Measurements from ENCODE around the gene CHRNA4. TPM values are rescaled to one million over a fixed set of nuclear protein-coding genes. Genes with fewer than 3 reads are reported as not detected.

CHRNA4 gene
- total RNA-seq, 6 experiments from 2014 or later: 4.6 to 165 (median 26.8) TPM

DNA sequence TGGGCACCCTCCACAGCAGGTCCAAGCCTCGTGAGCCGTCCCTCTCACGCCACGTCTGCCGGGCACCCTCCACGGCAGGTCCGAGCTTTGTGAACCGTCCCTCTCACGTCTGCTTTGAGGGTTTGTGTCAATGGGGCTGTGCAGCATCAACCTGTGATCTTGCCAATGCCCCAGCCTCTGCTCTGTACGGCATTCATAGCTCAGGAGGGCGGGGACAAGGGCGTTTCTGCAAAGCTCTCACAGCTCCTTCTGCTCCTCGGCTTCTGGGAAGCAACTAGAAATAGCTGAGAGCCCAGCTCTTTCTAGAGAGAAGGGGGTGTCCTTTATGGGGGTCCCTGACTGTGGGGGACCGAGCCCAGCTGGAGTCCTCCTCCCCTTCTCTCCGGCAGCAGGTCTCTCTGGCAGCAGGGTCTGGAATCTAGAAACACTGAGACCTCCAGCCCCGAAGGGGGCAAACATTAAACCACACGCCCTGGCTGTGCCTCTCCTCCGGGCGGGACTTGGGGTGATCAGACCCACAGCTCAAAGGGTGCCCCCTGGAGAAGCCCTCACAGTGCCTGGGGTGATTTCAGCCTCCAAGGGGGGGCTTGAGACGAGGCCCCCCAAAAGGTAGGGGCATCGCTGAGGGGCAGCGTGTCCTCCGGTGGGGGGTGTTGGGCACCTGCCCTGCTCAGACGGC, 41.2 kb upstream of the CHRNA4 start:
- no peak for DNase-seq

DNA sequence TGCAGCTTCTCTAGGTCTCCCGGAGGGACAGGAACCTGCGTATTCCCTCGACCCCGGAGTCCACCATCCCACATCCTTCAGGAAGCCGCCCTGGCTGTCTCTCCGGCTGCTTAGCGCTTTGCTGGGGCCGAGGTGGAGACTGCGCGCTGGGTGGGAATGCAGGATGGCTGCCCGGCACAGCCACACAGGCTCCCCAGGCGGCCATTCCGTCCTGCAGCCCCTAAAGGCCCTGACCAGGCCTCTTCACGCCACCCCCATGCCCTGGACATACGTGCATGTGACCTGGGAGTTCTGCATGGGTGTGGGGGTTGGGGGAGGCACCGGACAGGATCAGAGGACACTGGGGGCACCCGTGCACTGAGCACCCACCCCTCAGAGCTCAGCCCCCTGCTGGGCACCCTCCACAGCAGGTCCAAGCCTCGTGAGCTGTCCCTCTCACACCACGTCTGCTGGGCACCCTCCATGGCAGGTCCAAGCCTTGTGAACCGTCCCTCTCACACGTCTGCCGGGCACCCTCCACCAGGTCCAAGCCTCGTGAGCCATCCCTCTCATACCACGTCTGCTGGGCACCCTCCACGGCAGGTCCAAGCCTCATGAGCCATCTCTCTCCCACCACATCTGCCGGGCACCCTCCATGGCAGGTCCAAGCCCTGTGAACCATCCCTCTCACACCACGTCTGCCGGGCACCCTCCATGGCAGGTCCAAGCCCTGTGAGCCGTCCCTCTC, 40.4 kb upstream of the CHRNA4 start:
- Histone ChIP-seq H3K4me1 (no peaks in the 10 kb centered on the region), H3K36me3 (no peaks in the 10 kb centered on the region), H3K4me3 (no peak overlapping the region), H3K9me3 (no peaks in the 10 kb centered on the region), H3K27me3 (no peaks in the 10 kb centered on the region), H3K27ac (no peak overlapping the region)
- 48% methylated on average over 13 of the region's 29 CpGs for WGBS (ENCODE audit: insufficient coverage, low coverage, low lambda C conversion rate, missing lambda C conversion rate)
- TF ChIP-seq POLR2A (IDR thresholded peaks at IDR 0.05) (no peak), CTCF (IDR thresholded peaks at IDR 0.05) (no peak)
- DNase-seq (no peak), ATAC-seq (no peak)
- intact Hi-C loops (cut with DNase I): no loop called here

More for the DNA sequence above, 41.2 kb upstream of the CHRNA4 start:
- H3K36me3 ChIP-seq: no peaks in the 10 kb centered on the region
- ATAC-seq: no peak
- no peaks in the 10 kb centered on the region for H3K4me1 ChIP-seq
- 22% methylated on average over 10 of the region's 24 CpGs for WGBS (ENCODE audit: insufficient coverage, low coverage, low lambda C conversion rate, missing lambda C conversion rate)
- no peaks in the 10 kb centered on the region for H3K9me3 ChIP-seq
- TF ChIP-seq POLR2A (IDR thresholded peaks at IDR 0.05) (no peak), CTCF (IDR thresholded peaks at IDR 0.05) (no peak)
- no peak overlapping the region for H3K27ac ChIP-seq
- intact Hi-C loops (cut with DNase I): no loop called here
- no peaks in the 10 kb centered on the region for H3K27me3 ChIP-seq
- no peak overlapping the region for H3K4me3 ChIP-seq

DNA sequence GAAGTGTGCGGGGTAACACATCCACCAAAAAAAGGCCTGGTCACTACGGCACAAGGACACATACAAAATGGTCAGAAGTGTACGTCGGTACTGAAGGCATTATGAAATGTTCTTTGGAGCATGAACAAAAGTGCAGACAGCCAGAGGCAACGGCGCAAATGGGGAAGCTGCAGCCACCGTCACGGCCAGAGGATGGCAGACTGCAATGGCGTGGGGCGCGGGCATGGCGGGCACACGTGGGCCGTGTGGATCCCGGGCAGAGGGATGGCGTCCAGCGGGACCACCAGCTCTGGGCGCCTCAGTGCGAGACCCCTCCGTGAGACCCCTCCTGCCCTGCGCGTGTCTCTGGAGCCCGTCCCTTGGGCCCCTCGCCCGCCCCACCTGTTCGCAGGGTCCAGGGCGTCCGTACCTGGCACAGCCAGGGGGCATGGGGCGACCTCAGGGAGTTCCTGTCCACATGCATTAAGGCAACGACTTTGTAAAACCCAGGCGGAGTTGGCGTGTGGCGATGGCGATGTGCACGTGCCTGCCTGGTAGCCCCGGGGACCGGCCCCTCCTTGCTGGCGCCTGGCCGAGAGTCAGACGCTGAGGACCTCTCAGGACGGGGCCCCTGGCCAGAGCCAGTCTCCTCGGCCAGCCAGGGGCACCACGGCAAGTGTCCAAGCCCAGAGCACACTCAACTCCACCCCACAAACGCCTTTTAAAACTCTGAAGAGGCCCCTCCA, 39.5 kb upstream of the CHRNA4 start:
- WGBS (ENCODE audit: insufficient coverage, low coverage, low lambda C conversion rate, missing lambda C conversion rate): 64% methylated on average over 6 of the region's 44 CpGs
- intact Hi-C loops (cut with DNase I): no loop called here
- no peak overlapping the region for H3K27ac ChIP-seq
- H3K4me3 ChIP-seq: no peak overlapping the region
- no peak for DNase-seq
- no peak for TF ChIP-seq CTCF (IDR thresholded peaks at IDR 0.05)
- TF ChIP-seq POLR2A (IDR thresholded peaks at IDR 0.05): no peak
- H3K4me1 ChIP-seq: no peaks in the 10 kb centered on the region
- H3K9me3 ChIP-seq: no peaks in the 10 kb centered on the region
- H3K27me3 ChIP-seq: no peaks in the 10 kb centered on the region
- H3K36me3 ChIP-seq: no peaks in the 10 kb centered on the region
- no peak for ATAC-seq

DNA sequence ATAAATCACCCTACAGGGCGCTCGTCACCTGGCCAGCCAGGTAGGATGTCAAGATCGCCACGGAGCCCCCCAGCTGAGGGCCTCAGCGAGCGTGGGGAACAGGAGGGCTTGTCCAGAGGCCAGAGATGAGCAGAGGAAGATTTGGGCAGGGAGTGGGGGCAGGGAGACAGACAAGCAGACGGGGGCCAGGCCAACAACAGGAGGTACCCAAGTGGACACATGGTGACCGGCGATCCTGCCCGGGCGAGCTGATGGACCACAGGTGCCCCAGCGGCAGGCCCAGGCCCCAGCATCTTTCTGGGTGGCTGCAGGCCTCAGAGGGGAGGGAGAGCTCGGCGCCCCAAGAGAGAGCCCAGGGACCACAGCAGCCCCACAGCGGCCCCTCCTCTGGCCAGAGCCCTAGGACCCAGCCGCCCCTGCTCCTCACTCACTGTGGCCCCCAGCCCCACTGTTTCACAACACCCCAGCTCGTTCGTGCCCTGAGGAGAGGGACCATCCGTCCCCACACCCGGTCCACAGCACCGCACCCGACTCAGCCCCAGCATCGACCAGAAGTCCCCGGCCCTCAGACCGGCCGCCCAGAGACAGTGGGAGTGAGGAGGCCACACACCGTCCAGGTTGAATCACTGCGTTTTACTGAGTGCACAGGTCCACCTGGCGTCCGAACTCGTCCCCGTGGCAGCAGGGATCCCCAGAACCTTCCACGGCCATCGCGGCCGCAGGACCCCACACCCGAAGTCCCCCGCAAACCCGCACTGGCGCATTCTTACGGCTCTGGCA, 38.6 kb upstream of the CHRNA4 start:
- Histone ChIP-seq H3K27me3 (no peaks in the 10 kb centered on the region), H3K4me1 (no peaks in the 10 kb centered on the region), H3K9me3 (no peaks in the 10 kb centered on the region), H3K27ac (no peak overlapping the region), H3K4me3 (no peak overlapping the region), H3K36me3 (no peaks in the 10 kb centered on the region)
- intact Hi-C loops (cut with DNase I): no loop called here
- no peak for DNase-seq
- TF ChIP-seq POLR2A (IDR thresholded peaks at IDR 0.05): no peak
- no peak for TF ChIP-seq CTCF (IDR thresholded peaks at IDR 0.05)
- 71% methylated on average over 19 of the region's 41 CpGs for WGBS (ENCODE audit: insufficient coverage, low coverage, low lambda C conversion rate, missing lambda C conversion rate)
- no peak for ATAC-seq

All from right lobe of liver (tissue), 6 donors.